ENCODE measurements around the gene POTEB3. TPM values are rescaled to one million over a fixed set of nuclear protein-coding genes. Genes with fewer than 3 reads are reported as not detected.
"Not testable (repeated sequence)": the region's sequence is repeated elsewhere in the genome, so short reads cannot be mapped to it uniquely, and the experiment has no call there.

POTEB3 gene
- total and polyA plus RNA-seq, 9 of the 15 experiments (the other 6 are each of a cell fraction or from before 2014, with no cell fraction given) = not detected

DNA sequence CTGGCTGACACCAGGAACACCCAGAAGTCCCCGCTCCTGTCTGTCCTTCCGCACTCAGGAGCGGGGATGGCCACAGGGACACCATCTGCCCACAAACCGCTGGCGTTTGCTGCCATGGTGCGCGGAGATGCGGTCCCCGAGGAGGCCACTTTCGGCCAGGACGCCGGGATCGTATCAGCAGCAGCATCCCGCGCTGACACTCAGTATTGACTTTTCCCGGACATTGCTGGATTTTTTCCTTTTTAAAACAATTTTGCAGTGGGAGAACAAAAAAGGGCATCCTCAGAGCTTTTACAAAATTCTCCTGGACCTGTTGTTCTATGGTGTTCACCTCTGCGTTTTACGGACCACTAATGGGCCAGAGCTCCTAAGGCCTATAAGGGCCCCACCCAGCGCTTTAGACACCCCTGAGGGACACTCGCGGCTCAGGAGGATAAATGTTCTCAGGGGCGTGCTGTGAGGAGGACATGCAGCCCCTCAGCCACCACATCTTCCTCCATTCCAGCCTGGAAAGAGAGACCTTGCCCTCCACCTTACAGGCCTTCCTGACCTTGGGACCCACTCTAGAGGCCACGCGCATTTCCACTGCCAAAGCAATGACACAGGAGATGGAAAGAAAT, 56.3 kb downstream of the POTEB3 start:
- DNase-seq (ENCODE audit: extremely low read depth in 1 of 4, low spot score in 3 of 4); FAIRE-seq; intact Hi-C loops (cut with micrococcal nuclease); in situ Hi-C loops (cut with MboI); H2AFZ ChIP-seq (ENCODE audit: low read depth, low read length); CTCF ChIA-PET (ENCODE audit: low intra/inter-chr PET ratio); H3K9me3 ChIP-seq (replicated peaks; ENCODE audit: control insufficient read depth, insufficient read depth, low read depth, low read length); BruUV-seq (replicated peaks); H3K27ac ChIP-seq (ENCODE audit: extremely low read depth, low read depth, low read length); H3K9ac ChIP-seq (ENCODE audit: insufficient read depth in 1 of 2, low read depth in 2 of 2, low read length in 2 of 2); H3K9me1 ChIP-seq (ENCODE audit: control insufficient read depth, insufficient read depth, low read length); H3K4me1 ChIP-seq (replicated peaks in 1 of 2; ENCODE audit: control insufficient read depth in 2 of 2, insufficient read depth in 2 of 2, low read length in 2 of 2); H3K36me3 ChIP-seq (ENCODE audit: control insufficient read depth, insufficient read depth, low read length); ATAC-seq; H3K27me3 ChIP-seq (ENCODE audit: control insufficient read depth in 2 of 2, insufficient read depth in 2 of 2, low read length in 2 of 2); H3K4me3 ChIP-seq; POLR2A ChIA-PET; H3K4me2 ChIP-seq (ENCODE audit: insufficient read depth, low read length); H4K20me1 ChIP-seq (replicated peaks; ENCODE audit: control insufficient read depth, insufficient read depth, low read length); H3K79me2 ChIP-seq (ENCODE audit: control insufficient read depth, insufficient read depth, low read length): not testable (repeated sequence)
- no CpG with 5 or more reads among the region's 24 CpGs for WGBS (ENCODE audit: insufficient coverage, low coverage, missing lambda C conversion rate)

DNA sequence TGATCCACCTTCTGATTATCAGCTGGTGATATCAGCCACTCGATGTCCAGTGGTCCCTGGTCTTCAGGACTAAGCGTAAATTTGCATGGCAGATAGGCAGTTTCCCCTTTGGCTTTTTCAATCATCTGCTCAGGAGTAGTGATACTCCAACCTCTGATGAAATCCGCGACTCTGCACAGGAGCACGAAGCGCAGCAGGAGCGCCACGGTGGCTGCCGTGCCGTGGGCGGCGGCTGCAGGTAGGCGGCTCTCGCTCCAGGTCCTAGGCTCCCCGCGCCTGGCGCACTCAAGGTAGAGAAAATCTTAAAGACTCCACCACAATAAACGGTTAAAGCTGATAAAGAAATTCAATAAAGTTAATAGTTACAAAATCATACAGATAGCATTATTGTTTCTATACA, 66.6 kb downstream of the POTEB3 start:
- H2AFZ ChIP-seq (ENCODE audit: low read depth, low read length); ATAC-seq; H3K9ac ChIP-seq (ENCODE audit: insufficient read depth in 1 of 2, low read depth in 2 of 2, low read length in 2 of 2); FAIRE-seq; H3K4me3 ChIP-seq; H3K27me3 ChIP-seq (ENCODE audit: control insufficient read depth in 2 of 2, insufficient read depth in 2 of 2, low read length in 2 of 2); H3K79me2 ChIP-seq (ENCODE audit: control insufficient read depth, insufficient read depth, low read length); in situ Hi-C loops (cut with MboI); DNase-seq (ENCODE audit: extremely low read depth in 1 of 4, low spot score in 3 of 4); H3K27ac ChIP-seq (ENCODE audit: extremely low read depth, low read depth, low read length); CTCF ChIA-PET (ENCODE audit: low intra/inter-chr PET ratio); intact Hi-C loops (cut with micrococcal nuclease); H3K9me3 ChIP-seq (replicated peaks; ENCODE audit: control insufficient read depth, insufficient read depth, low read depth, low read length); H3K4me1 ChIP-seq (replicated peaks in 1 of 2; ENCODE audit: control insufficient read depth in 2 of 2, insufficient read depth in 2 of 2, low read length in 2 of 2); H3K4me2 ChIP-seq (ENCODE audit: insufficient read depth, low read length); BruUV-seq (replicated peaks); POLR2A ChIA-PET; H3K9me1 ChIP-seq (ENCODE audit: control insufficient read depth, insufficient read depth, low read length); H3K36me3 ChIP-seq (ENCODE audit: control insufficient read depth, insufficient read depth, low read length); H4K20me1 ChIP-seq (replicated peaks; ENCODE audit: control insufficient read depth, insufficient read depth, low read length): not testable (repeated sequence)
- WGBS (ENCODE audit: insufficient coverage, low coverage, missing lambda C conversion rate) = no CpG with 5 or more reads among the region's 18 CpGs

DNA sequence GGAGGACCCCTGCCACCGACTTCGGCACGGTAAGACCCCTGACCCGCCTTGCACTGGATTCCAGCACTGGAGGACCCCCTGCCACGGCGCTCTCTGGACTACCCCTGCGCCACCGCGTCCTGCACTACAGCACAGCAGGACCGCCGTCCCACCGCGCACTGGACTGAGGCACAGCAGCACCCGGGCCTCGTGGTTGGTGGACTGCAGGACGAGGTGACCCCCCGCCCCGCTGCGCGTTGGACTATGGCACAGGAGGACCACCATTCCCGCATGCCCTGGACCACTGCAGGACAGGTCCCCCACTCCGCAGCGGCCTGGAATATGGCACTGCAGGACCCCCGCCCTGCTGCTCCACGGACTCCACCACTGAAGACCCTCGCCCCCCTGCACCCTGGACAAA, 71.1 kb downstream of the POTEB3 start:
- H3K36me3 ChIP-seq (ENCODE audit: control insufficient read depth, insufficient read depth, low read length); H2AFZ ChIP-seq (ENCODE audit: low read depth, low read length); BruUV-seq (replicated peaks); CTCF ChIA-PET (ENCODE audit: low intra/inter-chr PET ratio); H4K20me1 ChIP-seq (replicated peaks; ENCODE audit: control insufficient read depth, insufficient read depth, low read length); H3K4me1 ChIP-seq (replicated peaks in 1 of 2; ENCODE audit: control insufficient read depth in 2 of 2, insufficient read depth in 2 of 2, low read length in 2 of 2); H3K9me3 ChIP-seq (replicated peaks; ENCODE audit: control insufficient read depth, insufficient read depth, low read depth, low read length); FAIRE-seq; H3K27ac ChIP-seq (ENCODE audit: extremely low read depth, low read depth, low read length); H3K27me3 ChIP-seq (ENCODE audit: control insufficient read depth in 2 of 2, insufficient read depth in 2 of 2, low read length in 2 of 2); H3K4me2 ChIP-seq (ENCODE audit: insufficient read depth, low read length); in situ Hi-C loops (cut with MboI); DNase-seq (ENCODE audit: extremely low read depth in 1 of 4, low spot score in 3 of 4); intact Hi-C loops (cut with micrococcal nuclease); ATAC-seq; POLR2A ChIA-PET; H3K4me3 ChIP-seq; H3K79me2 ChIP-seq (ENCODE audit: control insufficient read depth, insufficient read depth, low read length); H3K9ac ChIP-seq (ENCODE audit: insufficient read depth in 1 of 2, low read depth in 2 of 2, low read length in 2 of 2); H3K9me1 ChIP-seq (ENCODE audit: control insufficient read depth, insufficient read depth, low read length): not testable (repeated sequence)
- no CpG with 5 or more reads among the region's 26 CpGs for WGBS (ENCODE audit: insufficient coverage, low coverage, missing lambda C conversion rate)

DNA sequence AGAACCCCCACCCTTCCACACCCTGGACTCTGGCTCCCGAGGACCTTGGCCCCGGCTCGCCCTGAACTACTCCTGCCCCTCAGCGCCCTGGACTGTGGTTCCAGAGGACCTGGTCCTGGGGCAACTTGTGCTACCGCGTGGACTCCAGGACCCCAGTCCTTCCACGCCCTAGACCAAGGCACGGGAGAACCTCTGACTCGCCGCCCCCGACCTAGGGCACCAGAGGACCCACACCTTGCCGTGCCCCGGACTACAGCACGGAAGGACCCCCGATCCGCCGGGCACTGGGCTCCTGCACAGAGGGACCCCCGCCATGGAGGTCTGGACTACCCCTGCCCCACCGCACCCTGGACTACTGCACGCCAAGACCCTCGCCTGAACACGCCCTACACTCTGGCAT, 71.7 kb downstream of the POTEB3 start:
- CTCF ChIA-PET (ENCODE audit: low intra/inter-chr PET ratio) = not testable (repeated sequence)

More for the DNA sequence above, 71.7 kb downstream of the POTEB3 start:
- H3K4me3 ChIP-seq; H3K36me3 ChIP-seq (ENCODE audit: control insufficient read depth, insufficient read depth, low read length); H3K27ac ChIP-seq (ENCODE audit: extremely low read depth, low read depth, low read length); BruUV-seq (replicated peaks); H3K4me2 ChIP-seq (ENCODE audit: insufficient read depth, low read length); FAIRE-seq; H3K27me3 ChIP-seq (ENCODE audit: control insufficient read depth in 2 of 2, insufficient read depth in 2 of 2, low read length in 2 of 2); POLR2A ChIA-PET; H3K9me1 ChIP-seq (ENCODE audit: control insufficient read depth, insufficient read depth, low read length); DNase-seq (ENCODE audit: extremely low read depth in 1 of 4, low spot score in 3 of 4); H3K9ac ChIP-seq (ENCODE audit: insufficient read depth in 1 of 2, low read depth in 2 of 2, low read length in 2 of 2); H3K9me3 ChIP-seq (replicated peaks; ENCODE audit: control insufficient read depth, insufficient read depth, low read depth, low read length); ATAC-seq; H3K79me2 ChIP-seq (ENCODE audit: control insufficient read depth, insufficient read depth, low read length); H3K4me1 ChIP-seq (replicated peaks in 1 of 2; ENCODE audit: control insufficient read depth in 2 of 2, insufficient read depth in 2 of 2, low read length in 2 of 2); in situ Hi-C loops (cut with MboI); intact Hi-C loops (cut with micrococcal nuclease); H4K20me1 ChIP-seq (replicated peaks; ENCODE audit: control insufficient read depth, insufficient read depth, low read length); H2AFZ ChIP-seq (ENCODE audit: low read depth, low read length): not testable (repeated sequence)
- WGBS (ENCODE audit: insufficient coverage, low coverage, missing lambda C conversion rate) = no CpG with 5 or more reads among the region's 22 CpGs

Data from K562 (cell line).